ENCODE data around the gene SNX24.
"Not testable (repeated sequence)": the region's sequence is repeated elsewhere in the genome, so short reads cannot be mapped to it uniquely, and the experiment has no call there.

The SNX24 gene

GRCh38 chr5:122968056-122968455 lies 122.6 kb downstream of the SNX24 start:
- not testable (repeated sequence) for DNase-seq

DNA sequence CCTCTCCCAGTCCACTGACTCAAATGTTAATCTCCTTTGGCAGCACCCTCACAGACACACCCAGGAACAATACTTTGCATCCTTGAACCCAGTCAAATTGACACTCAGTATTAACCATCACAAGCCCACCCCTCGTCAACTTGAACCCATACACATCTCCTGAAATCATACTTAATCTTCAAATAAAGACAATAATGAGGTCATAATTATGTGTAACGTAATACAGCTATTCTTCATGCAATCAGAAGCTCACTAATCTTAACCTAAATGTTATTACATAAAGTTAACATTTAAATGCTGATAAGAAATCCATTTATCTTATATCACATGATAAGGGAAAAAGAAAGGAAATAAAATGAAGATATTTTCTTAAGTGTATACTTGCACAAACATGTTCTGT lies 125.9 kb downstream of the SNX24 start:
- no peak for DNase-seq

DNA sequence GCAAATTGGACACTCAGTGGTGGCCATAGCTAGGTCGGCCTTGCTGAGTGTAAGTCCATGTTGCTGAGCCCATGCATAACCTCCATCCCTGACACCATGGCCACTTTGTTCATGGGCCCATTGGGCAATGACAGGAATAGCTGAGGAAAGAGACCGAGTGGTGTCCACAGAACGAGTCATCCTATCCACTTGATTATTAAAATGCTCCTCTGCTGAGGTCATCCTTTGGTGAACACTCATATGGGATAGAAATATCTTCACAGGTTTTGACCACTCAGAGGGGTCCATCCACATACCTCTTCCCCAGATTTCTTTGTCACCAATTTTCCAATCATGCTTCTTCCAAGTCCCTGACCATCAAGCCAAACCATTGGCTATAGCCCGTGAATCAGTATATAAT lies 127.5 kb downstream of the SNX24 start:
- DNase-seq: no peak

GRCh38 chr5:122973759-122974158 lies 128.3 kb downstream of the SNX24 start:
- not testable (repeated sequence) for DNase-seq

DNA sequence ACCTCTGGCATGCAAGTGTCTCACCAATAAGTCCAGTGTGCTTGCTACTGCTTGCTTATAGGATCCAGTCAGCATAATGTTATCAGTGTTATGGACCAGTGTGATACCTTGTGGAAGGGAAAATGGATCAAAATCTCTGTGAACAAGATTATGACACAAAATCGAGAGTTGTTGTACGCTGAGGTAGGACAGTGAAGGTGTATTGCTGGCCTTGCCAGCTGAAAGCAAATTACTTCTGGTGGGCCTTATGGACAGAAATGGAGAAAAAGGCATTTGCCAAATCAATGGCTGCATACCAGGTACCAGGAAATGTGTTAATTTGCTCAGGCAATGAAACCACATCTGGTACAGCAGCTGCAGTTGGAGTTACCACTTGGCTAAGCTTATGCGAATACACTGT lies 128.8 kb downstream of the SNX24 start:
- not testable (repeated sequence) for DNase-seq

GRCh38 chr5:122977319-122977718 lies 131.9 kb downstream of the SNX24 start:
- no peak for DNase-seq

- DNase-seq: no peak
Observed at GRCh38 chr5:122978068-122978467, 132.7 kb downstream of the SNX24 start.

DNA sequence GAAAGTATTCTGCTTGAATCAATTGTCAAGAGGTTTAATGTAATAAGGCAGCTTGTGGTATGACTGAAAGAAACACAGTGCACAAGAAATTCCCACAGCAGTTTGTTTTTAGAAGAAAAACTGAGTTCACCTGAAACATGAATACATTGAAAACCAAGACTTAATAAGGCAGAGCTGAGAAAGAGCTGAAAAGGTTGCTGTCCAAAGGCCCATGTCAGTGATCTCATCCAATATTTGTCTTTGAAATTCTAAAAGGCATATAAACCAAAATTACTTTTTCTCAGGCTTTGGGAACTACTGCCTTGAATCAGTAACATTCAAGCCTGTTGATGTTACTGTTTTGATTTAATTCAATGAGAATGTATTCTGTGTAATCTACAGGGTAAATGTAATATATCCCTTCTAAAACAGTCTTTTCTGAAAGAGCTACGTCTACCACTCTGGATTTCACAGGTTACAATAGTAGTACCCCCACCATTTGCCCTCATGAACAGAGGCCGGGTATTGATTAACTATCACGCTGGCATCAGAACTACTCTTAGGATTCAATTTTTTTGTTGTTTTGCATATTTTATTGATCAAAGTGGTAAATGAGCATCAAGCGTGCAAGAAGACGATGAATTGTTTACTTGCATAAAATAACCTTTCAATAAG lies 133.4 kb downstream of the SNX24 start:
- no peak for DNase-seq

- DNase-seq: no peak
Observed at GRCh38 chr5:122981846-122982245, 136.4 kb downstream of the SNX24 start.

DNA sequence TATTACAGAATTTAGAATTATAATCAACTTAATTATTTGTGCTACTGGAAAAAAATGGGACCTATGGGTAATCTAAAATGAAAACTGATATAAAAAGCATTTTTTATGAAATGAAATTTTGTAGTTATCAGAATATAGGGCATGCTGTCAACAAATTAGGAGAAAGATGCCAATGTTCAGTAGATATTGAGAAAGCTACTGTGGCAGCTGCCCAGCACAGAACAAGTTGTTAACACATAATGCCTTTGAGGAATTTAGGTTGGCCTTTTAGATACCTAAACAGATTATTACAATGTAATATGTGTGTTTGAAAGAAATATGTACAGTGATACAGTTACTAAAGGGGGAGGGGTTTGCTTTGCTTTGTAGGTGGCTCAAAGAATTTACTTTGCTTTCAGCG lies 137.0 kb downstream of the SNX24 start:
- DNase-seq: no peak

- no peak for DNase-seq
Observed at GRCh38 chr5:122984425-122984824, 139.0 kb downstream of the SNX24 start.

- DNase-seq: no peak
Observed at GRCh38 chr5:122985006-122985700, 139.7 kb downstream of the SNX24 start.

DNA sequence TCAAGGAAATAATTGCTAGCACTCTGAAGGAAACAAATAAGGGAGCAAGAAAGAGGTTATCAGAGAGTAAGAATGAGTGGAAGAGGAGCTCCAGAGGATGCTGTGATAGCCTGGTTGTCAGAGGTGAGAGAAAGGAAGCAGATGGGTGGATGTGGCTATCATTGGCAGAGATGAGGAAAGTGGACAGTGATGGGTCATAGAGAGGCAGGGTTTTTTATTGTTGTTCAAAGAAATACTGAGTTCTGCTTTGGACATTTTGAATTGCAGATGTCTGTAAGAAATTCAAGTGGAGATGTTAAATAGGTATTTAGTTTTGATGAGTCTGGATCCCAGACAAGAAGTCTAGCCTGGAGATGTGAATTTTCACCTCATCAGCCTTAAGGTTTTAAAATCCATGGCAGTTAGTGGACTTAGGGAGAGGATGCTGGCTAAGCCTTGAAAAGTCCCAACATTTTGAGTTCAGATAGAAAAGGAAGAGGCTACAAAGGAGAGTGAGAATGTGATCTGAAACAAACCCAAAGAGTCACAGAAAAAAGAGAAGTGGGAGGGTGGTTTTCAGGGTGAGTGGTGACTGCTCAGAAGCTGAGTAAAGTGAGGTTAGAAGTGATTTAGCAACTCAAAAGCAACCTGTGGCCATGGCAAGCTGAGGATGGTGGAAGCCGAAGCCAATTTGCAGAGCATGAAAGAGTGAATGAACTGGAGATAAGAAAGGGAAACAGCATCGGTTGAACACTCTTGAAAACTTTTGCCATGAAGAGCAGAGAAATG lies 140.7 kb downstream of the SNX24 start:
- DNase-seq: no peak

DNA sequence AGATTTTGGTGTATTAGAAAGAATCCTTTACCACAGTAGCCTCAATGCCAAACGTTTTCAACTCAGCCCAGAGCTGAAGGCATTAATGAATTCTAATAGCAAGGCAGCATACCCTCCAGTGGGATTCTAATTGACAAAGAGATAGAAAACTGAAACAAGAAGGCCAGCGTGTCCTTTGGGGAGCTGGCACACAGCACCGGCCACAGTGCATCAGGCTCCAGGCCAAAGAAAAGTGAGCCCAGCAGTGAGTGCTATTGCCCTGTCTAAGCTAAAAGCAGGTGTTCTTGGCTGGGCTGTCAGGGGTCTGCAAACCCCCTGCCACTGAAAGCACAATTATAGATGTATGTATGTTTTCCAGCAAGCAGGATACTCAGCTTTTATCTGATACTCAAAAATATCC lies 150.7 kb downstream of the SNX24 start:
- no peak for DNase-seq

DNA sequence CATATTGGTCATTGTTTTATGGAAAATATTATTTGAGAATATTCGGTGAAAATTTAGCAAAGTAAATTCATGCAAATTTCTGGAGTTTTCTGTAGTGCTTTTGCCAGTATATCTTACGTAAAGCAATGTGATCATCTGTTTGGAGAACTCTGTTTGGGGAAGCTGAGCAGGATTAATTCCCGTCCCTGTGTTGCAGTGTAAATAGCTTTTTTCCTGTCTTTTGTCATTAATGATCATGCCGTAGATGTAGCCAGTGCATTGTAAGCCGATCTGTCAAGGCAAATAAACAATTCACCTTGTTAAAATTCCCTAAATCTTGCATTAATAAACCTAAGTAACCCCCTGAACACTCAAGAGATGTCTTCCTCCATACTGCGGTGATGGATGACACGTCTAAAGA lies 151.9 kb downstream of the SNX24 start:
- DNase-seq: no peak

GRCh38 chr5:122999947-123000563 lies 154.6 kb downstream of the SNX24 start:
- DNase-seq: no peak

- DNase-seq: no peak
Observed at GRCh38 chr5:123000731-123001130, 155.3 kb downstream of the SNX24 start.

DNA sequence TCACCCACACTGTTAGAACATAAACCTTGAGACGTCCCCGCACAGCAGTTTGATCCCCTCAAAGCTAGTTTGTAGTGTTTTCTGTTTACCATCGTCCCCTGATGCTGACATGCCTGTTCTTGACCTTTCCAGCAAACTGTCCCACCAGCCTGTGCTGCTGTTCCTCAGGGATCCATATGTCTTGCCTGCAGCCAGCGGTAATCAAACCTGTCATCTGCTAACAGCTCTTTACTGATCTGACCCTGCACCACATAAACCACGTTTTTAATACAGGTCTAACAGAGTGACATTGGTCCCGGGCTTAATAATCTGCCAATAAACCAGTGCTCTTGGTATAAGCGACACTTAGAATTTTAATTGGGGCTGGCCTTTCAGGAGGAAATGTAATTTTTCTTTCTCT lies 156.4 kb downstream of the SNX24 start:
- no peak for DNase-seq

GRCh38 chr5:123007182-123007581 lies 161.8 kb downstream of the SNX24 start:
- DNase-seq: no peak

DNA sequence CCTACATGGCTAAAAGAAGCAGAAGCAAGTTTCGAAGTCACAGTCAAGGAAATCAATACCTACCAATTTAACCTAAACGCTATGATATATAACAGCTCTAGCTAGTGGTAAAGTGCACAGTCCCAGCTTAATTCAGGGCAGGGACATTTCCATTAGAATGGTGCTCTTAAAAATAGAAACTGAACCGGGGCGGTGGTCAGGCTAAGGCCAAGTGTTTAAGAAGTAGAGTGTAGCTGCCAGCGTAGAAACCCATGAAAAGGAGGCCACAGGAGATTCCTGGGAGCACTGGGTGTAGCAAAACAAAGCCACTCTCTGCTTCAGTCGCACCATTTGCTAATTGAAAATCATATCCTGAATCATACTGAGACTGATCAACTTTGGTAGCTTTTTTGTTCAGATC lies 162.3 kb downstream of the SNX24 start:
- DNase-seq: no peak

DNA sequence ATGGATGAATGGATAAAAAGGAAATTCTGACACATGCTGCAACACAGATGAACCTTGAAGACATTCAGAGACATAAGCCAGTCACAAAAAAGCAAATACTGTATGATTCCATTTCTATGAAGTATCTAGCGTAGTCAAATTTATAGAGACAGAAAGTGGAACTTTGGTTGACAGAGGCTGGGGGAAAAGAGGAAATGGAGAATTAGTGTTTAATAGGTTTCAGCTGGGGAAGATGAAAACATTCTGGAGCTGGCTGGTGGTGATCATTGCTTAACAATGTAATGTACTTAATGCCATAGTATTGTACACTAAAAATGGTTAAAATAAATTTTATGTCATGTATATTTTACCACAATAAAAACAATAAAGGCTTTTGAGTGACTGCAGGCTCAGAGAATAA lies 166.9 kb downstream of the SNX24 start:
- no peak for DNase-seq

DNA sequence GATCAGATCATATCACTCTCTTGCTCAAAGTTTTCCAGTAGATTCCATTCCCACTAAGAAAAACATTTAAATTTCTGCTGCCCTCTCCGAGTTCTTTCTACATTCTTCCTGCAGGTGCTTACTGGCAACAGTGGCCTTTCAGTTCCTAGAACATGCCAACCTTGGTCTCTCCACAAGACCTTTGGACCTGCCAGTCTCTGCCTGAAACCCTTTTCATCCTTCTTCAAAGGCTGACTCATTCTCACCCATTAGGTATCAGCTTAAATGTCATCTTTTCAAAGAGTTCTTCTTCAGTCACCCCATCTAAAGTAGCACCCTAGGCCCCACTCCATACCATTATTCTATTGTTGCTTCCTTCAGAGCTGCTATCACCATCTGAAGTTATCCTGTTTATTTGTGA lies 169.3 kb downstream of the SNX24 start:
- no peak for DNase-seq

- no peak for DNase-seq
Observed at GRCh38 chr5:123028222-123028621, 182.8 kb downstream of the SNX24 start.

Data from amniotic stem cell (primary cell).